HepG2 (cell line): ENCODE data around the gene PDGFD. TPM values are rescaled to one million over a fixed set of nuclear protein-coding genes. Genes with fewer than 3 reads are reported as not detected.

ENCODE experiments used
- ATAC-seq: fragments of 200-7000 bp; cut with Tn5 transposase; 3 replicates; pipeline ENCODE4 v1.9.1; 2020; ENCODE audit warnings: mild to moderate bottlenecking, moderate library complexity
- BruUV-seq: library from RNA; stranded (reverse); fragments of 400-500 nt; replicated peaks from 2 replicates; lab custom pipeline; 2021; lab: Mats Ljungman, UMichigan
- CTCF ChIA-PET: fragments of 300-600 bp; formaldehyde crosslinking; extraction: SDS; loops from one replicate; lab custom pipeline; 2021; ENCODE audit warnings: low total read pairs, inconsistent platforms, low intra/inter-chr PET ratio; lab: Yijun Ruan, JAX
- POLR2A ChIA-PET: fragments of 350-600 bp; sonication (Branson Sonifier 250); formaldehyde crosslinking; loops from one replicate; lab custom pipeline; 2020; ENCODE audit warnings: antibody characterized with exemption, inconsistent platforms; lab: Yijun Ruan, JAX
- DNase-seq: peaks from one replicate; pipeline ENCODE4 v3.0.0-alpha.2; 2015; ENCODE audit warnings: low spot score
- FAIRE-seq: peaks from 3 replicates; lab custom pipeline; 2011; peaks lifted over from hg19 to GRCh38; lab: Jason Lieb, UNC
- H2AFZ ChIP-seq: one replicate; pipeline ENCODE4 v1.6.1; 2011; ENCODE audit warnings: low read length, inconsistent platforms
- H3K27ac ChIP-seq: fragments of 300-600 bp; 3 replicates; pipeline ENCODE4 v1.8.0; 2011; ENCODE audit warnings: mixed run types, mild to moderate bottlenecking, mixed read lengths, low read length, inconsistent platforms; ENCODE audit not compliant: insufficient read depth; ENCODE audit errors: extremely low read length
- H3K27me3 ChIP-seq, 2 experiments: fragments of 200-600 bp in 1 of 2; 2 replicates in 1 of 2; 3 replicates in 1 of 2; pipeline versions ENCODE4 v1.6.0 to v1.8.0; 2011; ENCODE audit warnings: low read length in 2 of 2, mild to moderate bottlenecking in 2 of 2, moderate library complexity in 2 of 2, inconsistent platforms in 1 of 2; ENCODE audit not compliant: insufficient read depth in 2 of 2, control insufficient read depth in 1 of 2
- H3K36me3 ChIP-seq, 2 experiments: fragments of 200-600 bp in 1 of 2; replicated peaks in 1 of 2; 2 replicates in 1 of 2; 3 replicates in 1 of 2; pipeline versions ENCODE4 v1.5.1 to v1.8.0; 2011; ENCODE audit warnings: low read length in 2 of 2, inconsistent platforms in 1 of 2; ENCODE audit not compliant: insufficient read depth in 2 of 2, control insufficient read depth in 1 of 2
- H3K4me1 ChIP-seq: 2 replicates; pipeline ENCODE4 v1.5.1; 2012; ENCODE audit warnings: low read length, inconsistent platforms; ENCODE audit not compliant: insufficient read depth
- H3K4me2 ChIP-seq: 2 replicates; pipeline ENCODE4 v1.6.0; 2011; ENCODE audit warnings: low read depth, low read length, inconsistent platforms
- H3K4me3 ChIP-seq, 3 experiments: fragments of 200-600 bp in 1 of 3; sonication (generic), shearing (Covaris generic) in 1 of 3; replicated peaks in 1 of 3; 2 replicates each; pipeline ENCODE4 v1.5.1; 2011 to 2016; ENCODE audit warnings: low read length in 3 of 3, inconsistent platforms in 2 of 3, low read depth in 2 of 3, mild to moderate bottlenecking in 2 of 3, control low read depth in 1 of 3, mixed read lengths in 1 of 3; ENCODE audit not compliant: insufficient read depth in 1 of 3
- H3K79me2 ChIP-seq: one replicate; pipeline ENCODE4 v1.6.1; 2011; ENCODE audit warnings: low read length, inconsistent platforms; ENCODE audit not compliant: insufficient read depth
- H3K9ac ChIP-seq: 2 replicates; pipeline ENCODE4 v1.6.0; 2011; ENCODE audit warnings: mild to moderate bottlenecking, low read depth, low read length, inconsistent platforms; ENCODE audit not compliant: insufficient read depth
- H3K9me3 ChIP-seq: 2 replicates; pipeline ENCODE4 v1.5.1; 2012; ENCODE audit warnings: mild to moderate bottlenecking, low read length
- H4K20me1 ChIP-seq: 2 replicates; pipeline ENCODE4 v1.6.0; 2011; ENCODE audit warnings: inconsistent platforms, mild to moderate bottlenecking, low read length, moderate library complexity; ENCODE audit not compliant: insufficient read depth
- THYN1 ChIP-seq: sonication (generic); formaldehyde crosslinking; IDR thresholded peaks from 2 replicates; pipeline ENCODE4 v1.8.1; 2023; ENCODE audit warnings: low read depth, mild to moderate bottlenecking, moderate library complexity, missing genetic modification reagents, borderline replicate concordance
- ZBTB10 ChIP-seq: sonication (generic); formaldehyde crosslinking; IDR thresholded peaks from 2 replicates; pipeline ENCODE4 v1.4.0; 2020; ENCODE audit warnings: missing genetic modification reagents, borderline replicate concordance
- ZNF468 ChIP-seq: sonication (generic); formaldehyde crosslinking; IDR thresholded peaks from 2 replicates; pipeline ENCODE4 v1.8.0; 2022; ENCODE audit warnings: mild to moderate bottlenecking, moderate library complexity, missing genetic modification reagents
- ZNF543 ChIP-seq: sonication (generic); formaldehyde crosslinking; IDR thresholded peaks from 2 replicates; pipeline ENCODE4 v1.4.0; 2020; ENCODE audit warnings: mild to moderate bottlenecking, missing genetic modification reagents
- ZNF710 ChIP-seq: sonication (generic); formaldehyde crosslinking; IDR thresholded peaks from 2 replicates; pipeline ENCODE4 v1.5.0; 2020; ENCODE audit warnings: mild to moderate bottlenecking, missing genetic modification reagents, borderline replicate concordance
- WGBS: methylation state at CpG from one replicate; pipeline ENCODE4 v1.1.6; 2017; ENCODE audit warnings: low lambda C conversion rate; 5-methylcytosine and 5-hydroxymethylcytosine counted together
- in situ Hi-C: cut with HindIII; loops from 2 replicates; pipeline ENCODE4 v1.10.0; 2017; ENCODE audit warnings: low pct_unique_long_range_greater_than_20kb; ENCODE audit not compliant: extremely low pct_ligation_motif_present
- intact Hi-C: fragments of 100-400 bp; cut with micrococcal nuclease; formaldehyde crosslinking; loops from one replicate; pipeline ENCODE4 v1.10.0; 2022; ENCODE audit not compliant: unreplicated experiment
- polyA plus RNA-seq, 8 experiments: library from polyadenylated mRNA; depleted of rRNA in 3 of 8; stranded (reverse) in 7 of 8; unstranded in 1 of 8; fragments of >200 nt; fragmentation: Illumina TruSeq in 4 of 8; extraction: Trizol in 4 of 8; gene quantifications; 2 replicates each; pipeline versions ENCODE4 v1.2.1 to v1.2.3, GENCODE V29; 2011 to 2016; ENCODE audit warnings: low read depth in 4 of 8, missing spikeins in 1 of 8, mixed read lengths in 1 of 8; ENCODE audit not compliant: insufficient read depth in 1 of 8
- total RNA-seq, 5 experiments: library from RNA; depleted of rRNA; stranded (reverse); fragments of >200 nt; fragmentation: Illumina TruSeq; extraction: Trizol; gene quantifications; 2 replicates each; pipeline ENCODE4 v1.2.3, GENCODE V29; 2016; ENCODE audit warnings: low read depth in 1 of 5

Gene PDGFD
- total and polyA plus RNA-seq, 2 of the 13 experiments (the other 11 are each of a cell fraction or from before 2014, with no cell fraction given), result 0.09 to 0.29 TPM

GRCh38 chr11:103994094-103994493 lies 169.9 kb downstream of the PDGFD start:
- 43% methylated on average over 1 of the region's 1 CpG for WGBS
- Histone ChIP-seq H3K9me3 (no peaks in the 10 kb centered on the region), H3K4me2 (no peak overlapping the region), H2AFZ (no peak overlapping the region), H3K9ac (no peak overlapping the region), H3K27ac (no peak overlapping the region), H3K4me1 (no peaks in the 10 kb centered on the region), H3K4me3 (no peak overlapping the region), H3K79me2 (no peaks in the 10 kb centered on the region), H3K27me3 (no peaks in the 10 kb centered on the region), H4K20me1 (no peaks in the 10 kb centered on the region), H3K36me3 (no peaks in the 10 kb centered on the region)
- intact Hi-C loops (no loop called here), in situ Hi-C loops (no loop called here)
- DNase-seq (no peak), ATAC-seq (no peak), FAIRE-seq (no peak)
- no TSS peak for BruUV-seq
- CTCF ChIA-PET, result no interaction called here
- TF ChIP-seq ZNF543 (no peak), THYN1 (CRISPR knock-in tag) (no peak), ZBTB10 (CRISPR knock-in tag) (no peak), ZNF710 (no peak), ZNF468 (CRISPR knock-in tag) (no peak)
- POLR2A ChIA-PET, result no interaction called here
